Effector memory CD8-positive, alpha-beta T cell (primary cell): Measurements from ENCODE around the gene MAD2L1BP.

Source experiments
- ATAC-seq: fragments of 150-1000 bp; cut with Tn5 transposase; replicated peaks from 2 replicates; pipeline ENCODE4 v1.10.0; 2021; ENCODE audit warnings: mild to moderate bottlenecking, moderate library complexity
- DNase-seq, 3 experiments: peaks; one replicate each; pipeline ENCODE4 v3.0.0; 2021
- H3K27ac Mint-ChIP-seq, 2 donors: one replicate each; pipeline ENCODE4 v1.8.0; 2022; ENCODE audit warnings: mild to moderate bottlenecking in 2 of 2, mixed read lengths in 2 of 2, moderate library complexity in 2 of 2
- H3K27me3 Mint-ChIP-seq, 2 donors: one replicate each; pipeline ENCODE4 v1.8.0; 2022; ENCODE audit warnings: mixed read lengths in 2 of 2
- H3K36me3 Mint-ChIP-seq: one replicate; pipeline ENCODE4 v1.8.0; 2022; ENCODE audit warnings: mild to moderate bottlenecking, moderate library complexity, mixed read lengths; ENCODE audit not compliant: insufficient read depth
- H3K4me1 Mint-ChIP-seq, 2 donors: one replicate each; pipeline ENCODE4 v1.8.0; 2022; ENCODE audit warnings: low read depth in 2 of 2, mixed read lengths in 2 of 2
- H3K4me3 Mint-ChIP-seq, 2 donors: one replicate each; pipeline ENCODE4 v1.8.0; 2022; ENCODE audit warnings: mild to moderate bottlenecking in 2 of 2, mixed read lengths in 2 of 2, moderate library complexity in 2 of 2
- H3K9me3 Mint-ChIP-seq, 2 donors: one replicate each; pipeline ENCODE4 v1.8.0; 2022; ENCODE audit warnings: mixed read lengths in 2 of 2

The MAD2L1BP gene

GRCh38 chr6:43689421-43689820 is 53.8 kb downstream of the MAD2L1BP start:
- DNase-seq (no peak), ATAC-seq (no peak)
- H3K4me1 Mint-ChIP-seq: peaks cover 14 to 30% of the 10 kb centered on the region in 2 donors
- H3K36me3 Mint-ChIP-seq: peaks cover 3% of the 10 kb centered on the region
- peaks cover 6 to 9% of the 10 kb centered on the region in 2 donors for H3K27me3 Mint-ChIP-seq
- H3K4me3 Mint-ChIP-seq: no peak overlapping the region
- no peak overlapping the region for H3K27ac Mint-ChIP-seq
- no peaks in the 10 kb centered on the region for H3K9me3 Mint-ChIP-seq
